ENCODE measurements around the gene PDS5A. TPM values are rescaled to one million over a fixed set of nuclear protein-coding genes. Genes with fewer than 3 reads are reported as not detected.
"Not testable (repeated sequence)": the region's sequence is repeated elsewhere in the genome, so short reads cannot be mapped to it uniquely, and the experiment has no call there.

Gene PDS5A
- total and polyA plus RNA-seq, 2 experiments from 2014 or later: 26.8 to 56.5 TPM

DNA sequence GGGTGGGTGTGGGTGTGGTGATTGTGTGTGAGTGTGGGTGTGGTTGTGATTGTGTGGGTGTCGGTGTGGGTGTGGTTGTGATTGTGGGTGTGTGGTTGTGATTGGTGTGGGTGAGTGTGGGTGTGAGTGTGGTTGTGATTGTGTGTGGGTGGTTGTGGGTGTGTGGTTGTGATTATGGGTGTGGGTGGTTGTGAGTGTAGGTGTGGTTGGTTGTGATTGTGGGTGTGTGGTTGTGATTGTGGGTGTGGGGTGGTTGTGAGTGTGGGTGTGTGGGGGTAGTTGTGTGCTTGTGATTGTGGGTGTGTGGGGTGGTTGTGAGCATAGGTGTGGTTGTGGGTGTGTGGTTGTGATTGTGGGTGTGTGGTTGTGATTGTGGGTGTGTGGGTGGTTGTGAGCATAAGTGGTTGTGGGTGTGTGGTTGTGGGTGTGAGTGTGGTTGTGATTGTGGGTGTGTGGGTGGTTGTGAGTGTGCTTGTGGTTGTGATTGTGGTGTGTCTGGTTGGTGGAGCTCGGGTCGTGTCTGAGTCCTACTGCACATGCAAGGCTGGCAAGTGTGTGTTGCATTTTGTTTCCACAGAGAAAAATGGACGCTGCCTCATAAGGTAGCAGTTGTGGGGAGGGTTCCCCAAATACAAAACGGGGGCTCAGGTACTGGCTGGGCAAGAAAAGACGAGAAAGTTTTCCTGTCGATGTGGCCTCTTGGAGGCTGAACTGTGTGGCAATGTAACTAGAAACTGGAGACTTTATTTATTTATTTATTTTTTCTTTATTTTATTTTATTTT is 163.1 kb downstream of the PDS5A start:
- no peak overlapping the region for H3K4me3 ChIP-seq
- no peak overlapping the region for H3K4me2 ChIP-seq (ENCODE audit: unreplicated experiment)
- DNase-seq: peak; percentile 50
- no peaks in the 10 kb centered on the region for H3K79me2 ChIP-seq (ENCODE audit: insufficient read depth)
- H4K20me1 ChIP-seq (ENCODE audit: insufficient read depth): no peaks in the 10 kb centered on the region
- in situ Hi-C loops (cut with MboI): no loop called here
- H2AFZ ChIP-seq: no peak overlapping the region
- H3K9ac ChIP-seq: no peak overlapping the region
- H3K9me3 ChIP-seq (ENCODE audit: low read depth): no peaks in the 10 kb centered on the region
- H3K36me3 ChIP-seq (ENCODE audit: low read depth): no peaks in the 10 kb centered on the region
- no peaks in the 10 kb centered on the region for H3K4me1 ChIP-seq (ENCODE audit: insufficient read depth)
- H3K9me2 ChIP-seq (ENCODE audit: insufficient read depth): no peaks in the 10 kb centered on the region
- H3F3A ChIP-seq (ENCODE audit: insufficient read depth): peaks cover 15% of the 10 kb centered on the region; the same call in 1 of the 2 replicates
- H3K27me3 ChIP-seq (replicated peaks; ENCODE audit: insufficient read depth): no peaks in the 10 kb centered on the region
- no peak overlapping the region for H3K27ac ChIP-seq
- TF ChIP-seq EZH2phosphoT487 (IDR thresholded peaks at IDR 0.05; ENCODE audit: insufficient read depth, low read depth) (no peak), EZH2 (IDR thresholded peaks at IDR 0.05; ENCODE audit: insufficient read depth, poor library complexity, severe bottlenecking) (no peak)
- whole genome bisulfite sequencing, 2 experiments (ENCODE audit: low coverage in 1 of 2, low lambda C conversion rate in 2 of 2, missing lambda C conversion rate in 2 of 2): 78 to 82% methylated on average over 6 to 7 of the region's 7 CpGs

DNA sequence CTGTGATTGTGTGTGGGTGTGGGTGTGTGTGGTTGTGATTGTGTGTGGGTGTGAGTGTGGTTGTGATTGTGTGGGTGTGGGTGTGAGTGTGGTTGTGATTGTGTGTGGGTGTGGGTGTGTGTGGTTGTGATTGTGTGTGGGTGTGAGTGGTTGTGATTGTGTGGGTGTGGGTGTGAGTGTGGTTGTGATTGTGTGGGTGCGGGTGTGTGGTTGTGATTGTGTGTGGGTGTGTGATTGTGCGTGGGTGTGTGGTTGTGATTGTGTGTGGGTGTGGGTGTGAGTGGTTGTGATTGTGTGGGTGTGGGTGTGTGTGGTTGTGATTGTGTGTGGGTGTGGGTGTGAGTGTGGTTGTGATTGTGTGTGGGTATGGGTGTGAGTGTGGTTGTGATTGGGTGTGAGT is 163.9 kb downstream of the PDS5A start:
- H4K20me1 ChIP-seq (ENCODE audit: insufficient read depth); H3K4me1 ChIP-seq (ENCODE audit: insufficient read depth); H3K27ac ChIP-seq; H3K27me3 ChIP-seq (replicated peaks; ENCODE audit: insufficient read depth); H3K9me3 ChIP-seq (ENCODE audit: low read depth); H3K9me2 ChIP-seq (ENCODE audit: insufficient read depth); H2AFZ ChIP-seq; H3K4me3 ChIP-seq; H3K36me3 ChIP-seq (ENCODE audit: low read depth); in situ Hi-C loops (cut with MboI); H3K9ac ChIP-seq; H3K79me2 ChIP-seq (ENCODE audit: insufficient read depth); DNase-seq; H3K4me2 ChIP-seq (ENCODE audit: unreplicated experiment): not testable (repeated sequence)
- H3F3A ChIP-seq (ENCODE audit: insufficient read depth): peaks cover 15% of the 10 kb centered on the region; the same call in 1 of the 2 replicates
- 13% methylated on average over 2 of the region's 2 CpGs; no CpG with 5 or more reads in 1 of the 2 experiments for WGBS, 2 experiments (ENCODE audit: low coverage in 1 of 2, low lambda C conversion rate in 2 of 2, missing lambda C conversion rate in 2 of 2)

DNA sequence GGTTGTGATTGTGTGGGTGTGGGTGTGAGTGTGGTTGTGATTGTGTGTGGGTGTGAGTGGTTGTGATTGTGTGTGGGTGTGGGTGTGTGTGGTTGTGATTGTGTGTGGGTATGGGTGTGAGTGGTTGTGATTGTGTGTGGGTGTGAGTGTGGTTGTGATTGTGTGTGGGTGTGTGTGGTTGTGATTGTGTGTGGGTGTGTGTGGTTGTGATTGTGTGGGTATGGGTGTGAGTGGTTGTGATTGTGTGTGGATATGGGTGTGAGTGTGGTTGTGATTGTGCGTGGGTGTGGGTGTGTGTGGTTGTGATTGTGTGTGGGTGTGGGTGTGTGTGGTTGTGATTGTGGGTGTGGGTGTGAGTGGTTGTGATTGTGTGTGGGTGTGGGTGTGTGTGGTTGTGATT is 164.7 kb downstream of the PDS5A start:
- H3K9me2 ChIP-seq (ENCODE audit: insufficient read depth); H3K27ac ChIP-seq; H3K36me3 ChIP-seq (ENCODE audit: low read depth); H3K27me3 ChIP-seq (replicated peaks; ENCODE audit: insufficient read depth); H3K9ac ChIP-seq; H4K20me1 ChIP-seq (ENCODE audit: insufficient read depth); H3K79me2 ChIP-seq (ENCODE audit: insufficient read depth); H3K4me3 ChIP-seq; in situ Hi-C loops (cut with MboI); DNase-seq; H3K4me2 ChIP-seq (ENCODE audit: unreplicated experiment); H2AFZ ChIP-seq; H3K4me1 ChIP-seq (ENCODE audit: insufficient read depth); H3K9me3 ChIP-seq (ENCODE audit: low read depth): not testable (repeated sequence)
- peaks cover 15% of the 10 kb centered on the region; the same call in 1 of the 2 replicates for H3F3A ChIP-seq (ENCODE audit: insufficient read depth)
- WGBS, 2 experiments (ENCODE audit: low coverage in 1 of 2, low lambda C conversion rate in 2 of 2, missing lambda C conversion rate in 2 of 2): 0% methylated on average over 1 of the region's 1 CpG; no CpG with 5 or more reads in 1 of the 2 experiments

DNA sequence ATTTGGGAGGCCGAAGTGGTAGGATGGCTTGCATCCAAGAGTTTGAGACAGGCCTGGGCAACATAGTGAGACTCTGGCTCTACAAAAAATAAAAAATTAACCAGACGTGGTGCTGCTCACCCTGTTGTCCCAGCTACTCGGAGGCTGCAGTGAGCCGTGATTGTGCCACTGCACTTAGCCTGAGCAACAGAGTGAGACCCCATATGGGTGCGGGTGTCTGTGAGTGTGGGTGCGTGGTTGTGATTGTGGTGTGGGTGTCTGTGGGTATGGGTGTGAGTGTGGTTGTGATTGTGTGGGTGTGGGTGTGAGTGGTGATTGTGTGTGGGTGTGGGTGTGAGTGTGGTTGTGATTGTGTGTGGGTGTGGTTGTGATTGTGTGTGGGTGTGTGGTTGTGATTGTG is 165.2 kb downstream of the PDS5A start:
- H3K4me2 ChIP-seq (ENCODE audit: unreplicated experiment): no peak overlapping the region
- H4K20me1 ChIP-seq (ENCODE audit: insufficient read depth): no peaks in the 10 kb centered on the region
- H3K9ac ChIP-seq: no peak overlapping the region
- H3K27me3 ChIP-seq (replicated peaks; ENCODE audit: insufficient read depth): no peaks in the 10 kb centered on the region
- H3K9me2 ChIP-seq (ENCODE audit: insufficient read depth): no peaks in the 10 kb centered on the region
- WGBS, 2 experiments (ENCODE audit: low coverage in 1 of 2, low lambda C conversion rate in 2 of 2, missing lambda C conversion rate in 2 of 2): 42 to 48% methylated on average over 6 of the region's 6 CpGs
- in situ Hi-C loops (cut with MboI): no loop called here
- no peaks in the 10 kb centered on the region for H3K4me1 ChIP-seq (ENCODE audit: insufficient read depth)
- peak; percentile 30 for DNase-seq
- H3K27ac ChIP-seq: no peak overlapping the region
- H3K79me2 ChIP-seq (ENCODE audit: insufficient read depth): no peaks in the 10 kb centered on the region
- peaks cover 15% of the 10 kb centered on the region; the same call in 1 of the 2 replicates for H3F3A ChIP-seq (ENCODE audit: insufficient read depth)
- TF ChIP-seq EZH2 (IDR thresholded peaks at IDR 0.05; ENCODE audit: insufficient read depth, poor library complexity, severe bottlenecking) (no peak), EZH2phosphoT487 (IDR thresholded peaks at IDR 0.05; ENCODE audit: insufficient read depth, low read depth) (no peak)
- no peaks in the 10 kb centered on the region for H3K9me3 ChIP-seq (ENCODE audit: low read depth)
- H3K4me3 ChIP-seq: no peak overlapping the region
- H3K36me3 ChIP-seq (ENCODE audit: low read depth): no peaks in the 10 kb centered on the region
- H2AFZ ChIP-seq: no peak overlapping the region
